ENCODE measurements around the gene KRTAP4-4. TPM values are rescaled to one million over a fixed set of nuclear protein-coding genes. Genes with fewer than 3 reads are reported as not detected.
"Not testable (repeated sequence)": the region's sequence is repeated elsewhere in the genome, so short reads cannot be mapped to it uniquely, and the experiment has no call there.

Gene KRTAP4-4
- total and polyA plus RNA-seq, 3 donors from 2014 or later, result not detected

- 88 to 94% methylated on average over 3 of the region's 3 CpGs for WGBS, 2 donors
- Histone ChIP-seq H3K4me1 (no peaks in the 10 kb centered on the region), H3K9me3 (no peaks in the 10 kb centered on the region), H3K36me3 (ENCODE audit: low read depth, missing control alignments) (no peaks in the 10 kb centered on the region), H3K27ac (no peak overlapping the region), H3K4me3 (no peak overlapping the region), H3K27me3 (no peaks in the 10 kb centered on the region)
- DNase-seq, result no peak
- TF ChIP-seq CTCF (IDR thresholded peaks at IDR 0.05), result no peak
- no peak for TF ChIP-seq POLR2A (IDR thresholded peaks at IDR 0.05)
- intact Hi-C loops (cut with DNase I; ENCODE audit: low total_unique reads), result no loop called here
Observed at GRCh38 chr17:41131979-41132378, 28.6 kb downstream of the KRTAP4-4 start.

GRCh38 chr17:41127371-41127770 is 33.2 kb downstream of the KRTAP4-4 start:
- DNase-seq, result no peak
- Histone ChIP-seq H3K4me3 (no peak overlapping the region), H3K9me3 (no peaks in the 10 kb centered on the region), H3K36me3 (ENCODE audit: low read depth, missing control alignments) (no peaks in the 10 kb centered on the region), H3K4me1 (no peaks in the 10 kb centered on the region), H3K27me3 (no peaks in the 10 kb centered on the region), H3K27ac (no peak overlapping the region)
- intact Hi-C loops (cut with DNase I; ENCODE audit: low total_unique reads), result no loop called here
- WGBS, 2 donors, result 64 to 71% methylated on average over 1 of the region's 1 CpG
- no peak for TF ChIP-seq POLR2A (IDR thresholded peaks at IDR 0.05)
- no peak for TF ChIP-seq CTCF (IDR thresholded peaks at IDR 0.05)

DNA sequence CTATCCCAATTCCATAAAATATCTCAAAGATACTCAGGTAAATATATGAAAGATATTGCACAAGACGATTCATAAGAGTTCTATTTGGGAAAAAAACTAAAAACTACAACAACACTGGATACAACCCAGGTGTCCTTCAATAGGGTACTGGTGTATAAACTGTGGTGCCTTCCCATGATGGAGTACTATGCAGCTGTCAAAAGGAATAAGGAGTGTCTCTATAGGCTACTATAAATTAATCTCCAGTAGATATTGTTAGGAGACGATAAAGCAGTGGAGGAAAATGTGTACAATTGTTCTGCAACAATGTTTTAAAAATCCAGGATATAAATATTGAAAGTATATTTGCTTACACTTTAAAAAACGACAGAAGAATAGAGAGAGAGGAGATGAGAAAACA is 34.1 kb downstream of the KRTAP4-4 start:
- no peaks in the 10 kb centered on the region for H3K9me3 ChIP-seq
- H3K27ac ChIP-seq, result no peak overlapping the region
- no peak for TF ChIP-seq POLR2A (IDR thresholded peaks at IDR 0.05)
- no peak for TF ChIP-seq CTCF (IDR thresholded peaks at IDR 0.05)
- no peaks in the 10 kb centered on the region for H3K36me3 ChIP-seq (ENCODE audit: low read depth, missing control alignments)
- H3K4me3 ChIP-seq, result no peak overlapping the region
- no peaks in the 10 kb centered on the region for H3K4me1 ChIP-seq
- intact Hi-C loops (cut with DNase I; ENCODE audit: low total_unique reads), result no loop called here
- DNase-seq, result no peak
- no peaks in the 10 kb centered on the region for H3K27me3 ChIP-seq
- WGBS, 2 donors, result 81 to 90% methylated on average over 3 of the region's 3 CpGs

GRCh38 chr17:41125064-41125463 is 35.5 kb downstream of the KRTAP4-4 start:
- WGBS, 2 donors, result 73 to 89% methylated on average over 2 of the region's 2 CpGs
- no peaks in the 10 kb centered on the region for H3K36me3 ChIP-seq (ENCODE audit: low read depth, missing control alignments)
- DNase-seq, result no peak
- no peaks in the 10 kb centered on the region for H3K4me1 ChIP-seq
- H3K9me3 ChIP-seq, result no peaks in the 10 kb centered on the region
- no peak for TF ChIP-seq CTCF (IDR thresholded peaks at IDR 0.05)
- no peak for TF ChIP-seq POLR2A (IDR thresholded peaks at IDR 0.05)
- H3K27ac ChIP-seq, result no peak overlapping the region
- no peaks in the 10 kb centered on the region for H3K27me3 ChIP-seq
- H3K4me3 ChIP-seq, result no peak overlapping the region
- intact Hi-C loops (cut with DNase I; ENCODE audit: low total_unique reads), result no loop called here

GRCh38 chr17:41123991-41124371 is 36.6 kb downstream of the KRTAP4-4 start, which contains the start of gene KRTAP4-12:
KRTAP4-12 (minus strand) TSS chr17:41124182; CDS start chr17:41124122, 60 bp downstream.
- intact Hi-C loops (cut with DNase I; ENCODE audit: low total_unique reads), result not testable (repeated sequence)
- 75 to 97% methylated on average over 2 to 3 of the region's 3 CpGs for WGBS, 2 donors

GRCh38 chr17:41123292-41123990 is 37.1 kb downstream of the KRTAP4-4 start:
- H3K4me3 ChIP-seq; H3K4me1 ChIP-seq; DNase-seq; H3K9me3 ChIP-seq; H3K27ac ChIP-seq; H3K27me3 ChIP-seq; H3K36me3 ChIP-seq (ENCODE audit: low read depth, missing control alignments); intact Hi-C loops (cut with DNase I; ENCODE audit: low total_unique reads): not testable (repeated sequence)
- 84 to 88% methylated on average over 8 to 12 of the region's 12 CpGs for WGBS, 2 donors

More at GRCh38 chr17:41123991-41124371, 36.6 kb downstream of the KRTAP4-4 start, which contains the start of gene KRTAP4-12:
- H3K36me3 ChIP-seq (ENCODE audit: low read depth, missing control alignments); H3K27ac ChIP-seq; DNase-seq; H3K9me3 ChIP-seq; H3K4me3 ChIP-seq; H3K4me1 ChIP-seq; H3K27me3 ChIP-seq: not testable (repeated sequence)

All from testis (tissue), 3 donors.